ENCODE data around the gene GLG1.

- TF ChIP-seq POLR2A (IDR thresholded peaks at IDR 0.05): no peak
- TF ChIP-seq, protein P1, sequence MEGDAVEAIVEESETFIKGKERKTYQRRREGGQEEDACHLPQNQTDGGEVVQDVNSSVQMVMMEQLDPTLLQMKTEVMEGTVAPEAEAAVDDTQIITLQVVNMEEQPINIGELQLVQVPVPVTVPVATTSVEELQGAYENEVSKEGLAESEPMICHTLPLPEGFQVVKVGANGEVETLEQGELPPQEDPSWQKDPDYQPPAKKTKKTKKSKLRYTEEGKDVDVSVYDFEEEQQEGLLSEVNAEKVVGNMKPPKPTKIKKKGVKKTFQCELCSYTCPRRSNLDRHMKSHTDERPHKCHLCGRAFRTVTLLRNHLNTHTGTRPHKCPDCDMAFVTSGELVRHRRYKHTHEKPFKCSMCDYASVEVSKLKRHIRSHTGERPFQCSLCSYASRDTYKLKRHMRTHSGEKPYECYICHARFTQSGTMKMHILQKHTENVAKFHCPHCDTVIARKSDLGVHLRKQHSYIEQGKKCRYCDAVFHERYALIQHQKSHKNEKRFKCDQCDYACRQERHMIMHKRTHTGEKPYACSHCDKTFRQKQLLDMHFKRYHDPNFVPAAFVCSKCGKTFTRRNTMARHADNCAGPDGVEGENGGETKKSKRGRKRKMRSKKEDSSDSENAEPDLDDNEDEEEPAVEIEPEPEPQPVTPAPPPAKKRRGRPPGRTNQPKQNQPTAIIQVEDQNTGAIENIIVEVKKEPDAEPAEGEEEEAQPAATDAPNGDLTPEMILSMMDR (IDR thresholded peaks at IDR 0.05): no peak
- no peak for TF ChIP-seq POLR2AphosphoS5 (IDR thresholded peaks at IDR 0.05)
- no peak for TF ChIP-seq EP300 (IDR thresholded peaks at IDR 0.05)
Measured at GRCh38 chr16:74463888-74464287, 143.0 kb downstream of the GLG1 start.
